Measurements from ENCODE around the gene HID1.

Gene HID1

GRCh38 chr17:74925242-74925641, 47.3 kb downstream of the HID1 start:
- TF ChIP-seq, protein P1, sequence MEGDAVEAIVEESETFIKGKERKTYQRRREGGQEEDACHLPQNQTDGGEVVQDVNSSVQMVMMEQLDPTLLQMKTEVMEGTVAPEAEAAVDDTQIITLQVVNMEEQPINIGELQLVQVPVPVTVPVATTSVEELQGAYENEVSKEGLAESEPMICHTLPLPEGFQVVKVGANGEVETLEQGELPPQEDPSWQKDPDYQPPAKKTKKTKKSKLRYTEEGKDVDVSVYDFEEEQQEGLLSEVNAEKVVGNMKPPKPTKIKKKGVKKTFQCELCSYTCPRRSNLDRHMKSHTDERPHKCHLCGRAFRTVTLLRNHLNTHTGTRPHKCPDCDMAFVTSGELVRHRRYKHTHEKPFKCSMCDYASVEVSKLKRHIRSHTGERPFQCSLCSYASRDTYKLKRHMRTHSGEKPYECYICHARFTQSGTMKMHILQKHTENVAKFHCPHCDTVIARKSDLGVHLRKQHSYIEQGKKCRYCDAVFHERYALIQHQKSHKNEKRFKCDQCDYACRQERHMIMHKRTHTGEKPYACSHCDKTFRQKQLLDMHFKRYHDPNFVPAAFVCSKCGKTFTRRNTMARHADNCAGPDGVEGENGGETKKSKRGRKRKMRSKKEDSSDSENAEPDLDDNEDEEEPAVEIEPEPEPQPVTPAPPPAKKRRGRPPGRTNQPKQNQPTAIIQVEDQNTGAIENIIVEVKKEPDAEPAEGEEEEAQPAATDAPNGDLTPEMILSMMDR (IDR thresholded peaks at IDR 0.05; ENCODE audit: borderline replicate concordance, insufficient read depth, low read depth, low read length), result no peak
- H3K4me3 ChIP-seq (ENCODE audit: low read depth, low read length), result no peak overlapping the region

- H3K4me3 ChIP-seq (ENCODE audit: low read depth, low read length), result no peak within 1 kb of the TSS
- TF ChIP-seq, protein P1 (IDR thresholded peaks at IDR 0.05; ENCODE audit: borderline replicate concordance, insufficient read depth, low read depth, low read length), result no peak
Measured at GRCh38 chr17:74924250-74924948, 48.2 kb downstream of the HID1 start, which contains the start of gene OTOP2. Gene OTOP2 (plus strand): TSS chr17:74924273. CDS start chr17:74924633, 360 bp downstream.

DNA sequence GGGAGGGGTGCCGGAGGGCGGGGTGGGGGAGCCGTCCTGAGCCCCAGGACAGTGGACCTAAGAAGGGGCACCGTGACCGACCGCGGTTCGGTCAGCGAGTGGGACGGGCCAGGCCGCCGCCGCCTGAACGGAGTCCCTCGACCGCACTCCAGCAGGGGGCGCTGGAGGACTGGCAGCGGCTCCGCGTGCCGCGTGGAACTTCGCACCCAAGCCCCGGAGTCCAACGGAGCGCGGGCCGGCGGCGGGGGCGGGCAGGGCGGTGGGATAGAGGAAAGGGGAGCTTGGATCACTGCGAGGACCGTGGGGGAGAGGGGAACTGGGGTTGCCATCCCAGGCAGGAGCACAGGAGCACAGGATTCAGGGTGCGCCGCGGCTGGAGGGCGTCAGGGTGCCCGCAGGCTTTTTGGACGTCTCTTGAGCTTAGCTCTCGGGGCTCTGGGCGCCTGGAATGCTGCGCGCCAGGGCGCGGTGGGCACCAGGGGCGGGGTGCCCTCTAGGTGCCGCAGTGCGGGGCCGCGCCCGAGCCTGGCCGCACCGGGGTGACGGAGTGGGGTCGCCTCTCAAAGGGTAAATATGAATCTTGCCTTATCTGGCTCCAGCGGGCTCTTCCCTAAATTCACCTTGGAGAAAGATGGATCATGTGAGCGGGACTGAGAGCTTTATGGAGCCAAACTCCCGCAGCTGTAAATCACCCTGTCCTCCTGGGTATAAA, 48.9 kb downstream of the HID1 start:
- H3K4me3 ChIP-seq (ENCODE audit: low read depth, low read length), result no peak overlapping the region
- TF ChIP-seq, protein P1 (IDR thresholded peaks at IDR 0.05; ENCODE audit: borderline replicate concordance, insufficient read depth, low read depth, low read length), result peak; percentile 88

GRCh38 chr17:74922694-74923537, 49.6 kb downstream of the HID1 start, which contains the start of gene USH1G:
Gene USH1G (minus strand): TSS chr17:74923255. CDS start chr17:74923073, 182 bp downstream.
- H3K4me3 ChIP-seq (ENCODE audit: low read depth, low read length), result no peak within 1 kb of the TSS
- TF ChIP-seq, protein P1 (IDR thresholded peaks at IDR 0.05; ENCODE audit: borderline replicate concordance, insufficient read depth, low read depth, low read length), result no peak

GRCh38 chr17:74922172-74922571, 50.4 kb downstream of the HID1 start:
- H3K4me3 ChIP-seq (ENCODE audit: low read depth, low read length), result no peak overlapping the region

DNA sequence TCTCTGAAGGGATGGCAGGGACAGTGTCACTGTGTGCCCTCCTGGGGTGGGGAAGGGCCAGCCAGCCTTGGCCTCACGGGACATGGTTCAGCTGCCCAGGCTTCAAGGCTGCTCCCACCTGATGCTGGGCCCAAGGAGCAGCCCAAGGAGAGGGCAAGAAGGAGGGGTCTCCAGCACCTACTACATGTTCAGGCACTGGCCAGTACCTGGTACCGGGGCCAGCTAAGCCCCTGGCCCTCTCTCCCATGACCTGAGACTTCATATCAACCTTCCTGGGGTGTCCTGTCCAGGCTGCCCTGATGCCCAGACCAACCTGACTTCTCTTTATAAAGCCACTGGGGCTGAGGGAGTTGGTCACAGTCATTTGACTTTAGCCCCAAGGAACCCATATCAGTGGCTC, 50.8 kb downstream of the HID1 start:
- TF ChIP-seq, protein P1 (IDR thresholded peaks at IDR 0.05; ENCODE audit: borderline replicate concordance, insufficient read depth, low read depth, low read length), result no peak
- H3K4me3 ChIP-seq (ENCODE audit: low read depth, low read length), result no peak overlapping the region

More at GRCh38 chr17:74922172-74922571, 50.4 kb downstream of the HID1 start:
- TF ChIP-seq, protein P1 (IDR thresholded peaks at IDR 0.05; ENCODE audit: borderline replicate concordance, insufficient read depth, low read depth, low read length), result no peak

Measured in GM12875 (cell line).